HG03064 (cell line): ENCODE data around the gene BMF.
"Not testable (repeated sequence)": the region's sequence is repeated elsewhere in the genome, so short reads cannot be mapped to it uniquely, and the experiment has no call there.

Experiments used
- ATAC-seq: cut with Tn5 transposase; IDR thresholded peaks from one replicate; pipeline ENCODE4 v1.9.1; 2021; ENCODE audit warnings: low read depth; ENCODE audit not compliant: unreplicated experiment

BMF gene

GRCh38 chr15:40088929-40089755, 19.5 kb downstream of the BMF start:
- ATAC-seq = no peak

- no peak for ATAC-seq
These were observed 20.4 kb downstream of the BMF start for GRCh38 chr15:40087991-40088928.

DNA sequence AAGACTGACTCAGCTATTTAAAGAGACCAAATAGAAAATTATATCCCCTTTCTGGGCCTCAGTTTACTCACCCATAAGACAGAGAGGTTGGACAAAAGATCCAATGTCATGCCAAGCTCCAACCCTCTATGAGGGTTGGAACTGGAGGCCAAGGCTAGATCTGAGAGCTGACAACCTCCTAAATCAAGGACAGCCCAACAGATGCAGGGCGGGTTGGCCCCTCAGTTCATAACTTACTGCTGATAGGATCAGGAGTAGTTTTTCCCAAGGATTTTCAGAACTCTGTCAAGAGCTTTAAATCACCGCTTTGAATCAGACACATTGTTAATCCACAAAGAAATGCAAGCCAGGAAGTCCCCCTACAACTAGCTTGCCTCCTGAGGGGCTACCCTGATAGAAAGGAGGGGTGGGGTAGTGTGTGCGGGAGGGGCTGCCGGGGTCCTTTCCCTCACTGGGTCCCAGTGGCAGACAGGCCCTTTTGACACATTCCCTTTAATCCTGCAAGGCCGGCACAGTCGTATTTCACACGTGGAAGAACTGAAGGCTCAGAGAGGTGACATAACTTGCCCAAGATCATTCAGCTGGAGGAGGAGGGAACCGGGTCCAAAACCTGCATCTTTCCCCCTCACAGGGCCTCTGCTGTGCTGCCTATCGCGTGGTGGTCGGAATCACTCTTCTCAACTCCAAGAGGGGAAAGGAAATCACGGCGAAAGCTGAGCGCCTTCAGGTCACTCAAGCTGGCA, 21.4 kb downstream of the BMF start:
- ATAC-seq = no peak

DNA sequence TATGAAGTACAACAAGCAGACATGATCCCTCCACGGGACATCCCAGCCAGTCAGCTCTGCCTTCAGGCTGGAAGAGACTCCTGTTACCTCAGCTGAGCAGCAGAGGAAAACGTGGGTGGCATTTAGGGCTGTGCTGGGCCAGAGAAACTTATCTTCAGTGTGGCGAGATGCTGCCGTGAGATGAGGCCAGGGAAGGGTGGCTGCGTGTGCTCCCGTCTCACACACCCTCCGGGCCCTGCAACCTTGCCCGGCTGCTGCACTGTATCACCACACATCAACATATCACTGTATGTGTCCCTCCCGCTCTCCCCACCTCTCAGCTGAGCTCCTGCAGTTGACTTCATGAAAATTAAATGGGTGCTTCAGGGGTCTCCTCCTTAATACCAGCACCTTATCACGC, 23.4 kb downstream of the BMF start:
- ATAC-seq = no peak

- ATAC-seq = no peak
These were observed 24.0 kb downstream of the BMF start for GRCh38 chr15:40084650-40085049.

- no peak for ATAC-seq
These were observed 26.3 kb downstream of the BMF start for GRCh38 chr15:40082195-40082883.

DNA sequence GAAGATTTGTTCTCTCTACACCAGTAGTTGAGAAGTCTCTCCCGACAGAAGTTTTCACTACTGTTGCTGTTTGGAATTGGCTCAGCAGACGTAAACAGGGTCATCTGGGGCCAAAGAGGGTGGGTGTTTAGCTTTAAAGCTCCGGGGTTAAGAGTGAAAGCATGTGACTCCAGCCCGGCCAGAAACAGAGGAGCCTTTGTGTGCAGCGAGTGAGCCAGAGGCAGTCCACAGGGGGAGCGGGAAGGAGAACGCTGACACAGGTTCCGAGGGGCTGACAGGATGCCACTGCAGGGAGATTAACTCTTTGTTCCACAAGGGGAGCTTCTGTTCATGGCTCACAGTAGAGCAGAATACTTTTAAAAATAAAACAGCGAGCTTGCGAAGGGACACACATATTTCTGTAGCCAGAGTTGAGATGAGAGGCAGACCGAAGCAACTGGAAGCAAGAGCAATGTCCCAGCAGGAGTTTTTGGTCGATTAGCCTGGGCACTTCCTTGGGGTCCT, 26.9 kb downstream of the BMF start:
- no peak for ATAC-seq

DNA sequence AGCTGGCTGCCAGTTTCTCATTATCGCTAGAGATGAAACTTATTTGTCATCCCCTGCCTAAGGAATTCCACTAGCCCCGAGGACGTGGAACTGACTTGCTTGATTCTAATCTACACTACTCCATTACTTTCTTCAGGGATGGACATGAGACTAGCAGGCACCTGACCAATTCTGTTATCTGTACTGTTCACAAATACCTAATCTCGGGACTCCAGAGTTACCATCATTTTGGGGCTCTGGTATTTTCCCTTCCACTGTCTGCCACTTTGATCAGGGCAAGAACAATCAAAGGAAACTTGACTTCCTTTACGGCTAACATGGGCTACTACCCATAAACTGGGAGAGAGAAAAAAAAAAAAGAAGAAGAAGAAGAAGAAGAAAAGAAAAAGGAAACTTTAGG, 27.8 kb downstream of the BMF start:
- no peak for ATAC-seq

GRCh38 chr15:40080104-40080503, 28.6 kb downstream of the BMF start:
- no peak for ATAC-seq

- ATAC-seq = no peak
These were observed 29.2 kb downstream of the BMF start for GRCh38 chr15:40079456-40079855.

DNA sequence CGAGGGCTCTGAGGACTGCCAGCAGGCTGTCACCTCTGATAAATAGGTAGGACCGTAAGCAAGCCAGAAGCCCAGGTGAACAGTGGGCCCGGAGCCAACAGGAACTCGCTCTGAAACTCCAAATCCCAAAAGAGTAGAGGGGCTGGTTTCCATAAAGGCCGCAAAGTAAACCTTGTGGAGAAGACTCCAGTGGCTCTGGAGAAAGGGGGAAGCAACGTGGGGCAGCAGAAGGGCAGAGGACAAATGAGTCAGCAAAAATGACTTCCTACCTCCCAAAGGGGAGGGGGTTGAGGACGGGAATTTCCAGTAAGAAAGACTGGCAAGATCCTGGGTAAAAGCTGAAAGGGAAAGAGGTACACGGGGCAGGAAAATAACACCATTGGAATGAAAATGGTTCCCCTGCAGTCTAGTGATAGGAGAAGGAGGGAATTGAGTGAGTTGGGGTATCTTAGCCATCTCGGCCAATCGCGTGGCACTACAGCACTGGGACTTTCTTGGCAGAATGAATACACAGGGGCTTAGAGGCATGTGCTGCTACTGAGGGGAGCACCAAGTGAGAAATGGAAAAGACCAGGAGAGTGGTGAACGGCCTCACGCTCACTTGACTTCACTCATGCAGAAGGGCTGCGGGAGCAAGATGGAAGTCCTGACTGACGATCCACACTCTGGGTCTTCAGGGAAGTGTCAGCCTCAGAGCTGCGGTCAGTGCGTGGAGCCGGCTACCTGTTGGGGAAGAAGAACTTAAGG, 33.2 kb downstream of the BMF start:
- ATAC-seq = no peak

DNA sequence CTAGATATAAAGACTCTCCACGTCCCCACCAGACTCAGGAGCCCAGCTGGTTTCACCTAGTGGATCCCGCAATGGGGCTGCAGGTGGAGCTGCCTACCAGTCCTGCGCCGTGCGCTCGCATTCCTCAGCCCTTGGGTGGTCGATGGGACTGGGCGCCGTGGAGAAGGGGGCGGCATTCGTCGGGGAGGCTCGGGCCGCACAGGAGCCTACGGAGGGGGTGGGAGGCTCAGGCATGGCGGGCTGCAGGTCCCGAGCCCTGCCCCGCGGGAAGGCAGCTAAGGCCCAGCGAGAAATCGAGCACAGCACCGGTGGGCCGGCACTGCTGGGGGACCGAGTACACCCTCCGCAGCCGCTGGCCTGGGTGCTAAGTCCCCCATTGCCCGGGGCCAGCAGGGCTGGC, 34.0 kb downstream of the BMF start:
- not testable (repeated sequence) for ATAC-seq

DNA sequence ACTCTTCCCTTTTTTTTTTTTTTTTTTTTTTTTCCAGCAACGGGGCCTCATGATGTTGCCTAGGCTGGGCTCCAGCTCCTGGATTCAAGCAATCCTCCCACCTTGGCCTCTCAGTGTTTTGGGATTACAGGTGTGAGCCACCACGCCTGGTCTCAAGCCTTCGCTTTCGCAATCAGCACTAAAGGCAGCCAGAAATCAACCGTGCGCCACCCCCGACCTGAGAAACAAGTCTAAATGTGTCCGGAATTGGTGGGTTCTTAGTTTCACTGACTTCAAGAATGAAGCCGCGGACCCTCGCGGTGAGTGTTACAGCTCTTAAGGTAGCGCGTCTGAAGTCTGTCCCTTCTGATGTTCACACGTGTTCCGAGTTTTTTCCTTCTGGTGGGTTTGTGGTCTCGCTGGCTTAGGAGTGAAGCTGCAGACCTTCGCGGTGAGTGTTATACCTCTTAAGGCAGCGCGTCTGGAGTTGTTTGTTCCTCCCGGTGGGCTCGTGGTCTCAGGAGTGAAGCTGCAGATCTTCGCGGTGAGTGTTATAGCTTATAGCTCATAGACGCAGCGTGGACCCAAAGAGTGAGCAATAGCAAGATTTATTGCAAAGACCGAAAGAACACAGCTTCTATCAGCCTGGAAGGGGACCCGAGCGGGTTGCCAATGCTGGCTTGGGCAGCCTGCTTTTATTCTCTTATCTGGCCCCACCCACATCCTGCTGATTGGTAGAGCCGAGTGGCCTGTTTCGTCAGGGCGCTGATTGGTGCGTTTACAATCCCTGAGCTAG, 34.8 kb downstream of the BMF start:
- ATAC-seq = not testable (repeated sequence)

DNA sequence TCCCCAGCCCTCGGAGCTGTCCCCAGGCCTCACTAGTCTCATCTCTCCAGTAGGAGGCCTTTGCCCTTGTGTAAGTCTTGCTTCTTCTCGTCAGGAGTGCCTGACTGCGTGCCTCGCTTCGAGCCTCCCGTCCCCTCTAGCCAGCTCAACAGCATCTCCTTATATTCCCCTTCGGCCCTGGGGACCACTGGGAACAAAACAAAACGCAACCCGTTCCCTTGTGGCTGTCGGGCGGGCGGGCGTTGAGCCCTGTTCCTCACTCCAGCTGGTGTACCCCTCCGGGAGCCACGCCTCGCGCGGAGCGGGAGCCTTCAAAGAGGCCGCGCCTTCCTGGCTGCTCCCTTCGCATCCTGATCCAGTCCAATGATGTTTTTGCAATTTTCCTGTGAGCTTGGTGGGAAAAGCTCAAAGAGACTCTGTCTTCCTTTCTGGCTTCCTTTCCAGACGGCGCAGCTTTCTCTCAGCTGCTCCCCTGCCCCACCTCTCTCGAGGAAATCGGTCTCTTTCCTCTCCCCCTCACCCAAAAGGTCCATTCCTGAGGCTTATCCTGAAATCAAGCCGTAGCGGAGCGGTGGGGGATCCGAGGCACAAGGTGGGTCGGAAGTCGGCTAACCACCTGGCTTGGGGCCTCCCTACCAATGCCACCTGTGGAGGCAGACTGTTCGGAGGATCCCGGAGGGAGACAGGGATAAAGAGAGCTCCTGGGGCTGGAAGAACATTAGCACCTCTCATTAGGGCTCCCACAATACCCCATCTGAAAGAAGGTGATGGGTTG, 36.3 kb downstream of the BMF start:
- ATAC-seq = no peak

- ATAC-seq = no peak
These were observed 38.0 kb downstream of the BMF start for GRCh38 chr15:40070608-40071218.

DNA sequence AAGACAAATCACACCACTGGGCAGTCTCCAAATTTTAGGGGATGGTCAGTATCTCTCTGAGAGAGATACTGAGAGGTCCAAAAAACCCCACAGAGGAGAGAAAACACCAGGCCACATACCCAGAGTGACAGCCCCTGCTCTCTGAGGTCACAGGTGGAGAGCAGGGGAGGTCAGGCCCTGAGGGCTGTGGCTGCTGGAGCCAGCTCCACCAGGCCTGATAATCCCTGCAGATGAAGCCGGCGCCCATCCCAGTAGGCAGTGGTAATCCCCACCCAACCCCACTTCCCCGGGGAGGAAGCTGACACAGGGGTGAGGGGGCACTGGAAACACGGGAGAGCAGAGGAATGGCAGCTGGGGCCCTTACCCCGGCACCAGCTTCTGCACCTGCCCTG, 38.5 kb downstream of the BMF start:
- ATAC-seq = no peak
